HG02884 (cell line): ENCODE data around the gene RGS2.

ENCODE experiments used
- ATAC-seq: cut with Tn5 transposase; IDR thresholded peaks from one replicate; pipeline ENCODE4 v1.9.1; 2021; ENCODE audit warnings: mild to moderate bottlenecking, moderate library complexity; ENCODE audit not compliant: unreplicated experiment

The RGS2 gene

GRCh38 chr1:192826791-192827546 is 18.1 kb downstream of the RGS2 start:
- ATAC-seq: no peak

- ATAC-seq: no peak
Measured at GRCh38 chr1:192830595-192831246, 21.9 kb downstream of the RGS2 start.

DNA sequence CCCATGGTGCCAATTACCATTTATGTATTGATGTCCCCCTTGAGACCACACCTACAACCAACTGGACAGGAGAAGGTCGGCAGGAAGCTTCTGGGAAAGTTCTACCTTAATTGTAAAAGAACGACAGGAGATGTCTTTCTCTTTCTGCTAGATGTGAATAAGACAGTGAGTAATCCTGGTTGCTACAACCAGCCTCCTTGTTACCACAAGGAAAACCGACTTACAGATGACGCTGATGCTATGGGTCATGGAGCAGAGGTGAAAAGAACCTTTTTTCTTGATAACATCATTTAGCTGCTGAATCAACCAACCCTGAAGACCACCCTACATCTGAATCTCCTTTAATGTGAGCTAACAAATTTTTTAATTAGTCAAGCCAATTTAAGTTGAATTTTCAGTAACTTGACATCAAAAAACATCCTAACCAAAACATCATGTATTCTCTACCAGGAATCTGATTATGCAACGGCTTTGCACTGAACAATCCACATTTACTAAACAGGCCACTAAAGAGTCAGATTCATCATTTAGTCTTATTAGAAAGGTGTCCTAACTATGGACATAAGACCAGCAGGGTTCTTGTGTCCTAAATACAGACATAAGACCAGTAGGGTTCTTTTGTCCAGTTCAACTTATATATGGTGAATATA is 23.0 kb downstream of the RGS2 start:
- no peak for ATAC-seq

DNA sequence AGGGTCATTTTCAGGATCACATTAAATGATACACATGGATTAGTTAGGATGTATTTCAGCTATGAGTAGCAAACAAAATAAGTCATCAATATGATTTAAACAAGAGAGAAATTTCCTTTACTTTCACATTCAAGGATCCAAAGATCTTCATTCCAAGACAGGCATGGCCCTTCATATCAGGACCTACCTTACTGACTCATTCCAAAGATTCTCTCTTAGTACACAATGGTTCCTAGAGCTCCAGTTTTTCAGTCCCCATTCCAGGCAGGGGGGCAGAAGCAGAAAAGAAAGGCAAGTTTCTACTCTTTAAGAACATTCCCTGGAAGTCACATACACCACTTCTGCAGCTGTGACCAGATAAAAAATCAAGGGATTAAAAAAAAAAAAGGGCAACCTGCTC is 23.7 kb downstream of the RGS2 start:
- no peak for ATAC-seq

DNA sequence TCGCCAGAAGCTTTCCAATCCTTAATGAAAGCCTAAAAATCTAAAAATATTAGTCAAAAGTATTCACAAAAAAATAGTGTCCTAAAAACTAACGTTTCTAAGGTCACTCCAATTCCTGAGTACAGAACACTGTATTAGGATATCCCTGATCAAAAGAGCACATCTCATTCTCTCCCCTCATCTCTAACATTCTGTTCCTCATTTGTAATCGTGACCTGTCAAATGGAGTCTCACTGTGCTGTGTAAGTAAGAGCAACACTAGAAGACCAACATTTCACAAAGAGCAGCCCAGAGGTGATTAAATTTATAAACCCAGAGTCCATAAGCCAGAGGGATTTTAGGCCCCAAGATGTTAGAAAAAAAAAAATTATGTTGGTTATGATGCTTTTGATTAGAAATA is 26.3 kb downstream of the RGS2 start:
- no peak for ATAC-seq

DNA sequence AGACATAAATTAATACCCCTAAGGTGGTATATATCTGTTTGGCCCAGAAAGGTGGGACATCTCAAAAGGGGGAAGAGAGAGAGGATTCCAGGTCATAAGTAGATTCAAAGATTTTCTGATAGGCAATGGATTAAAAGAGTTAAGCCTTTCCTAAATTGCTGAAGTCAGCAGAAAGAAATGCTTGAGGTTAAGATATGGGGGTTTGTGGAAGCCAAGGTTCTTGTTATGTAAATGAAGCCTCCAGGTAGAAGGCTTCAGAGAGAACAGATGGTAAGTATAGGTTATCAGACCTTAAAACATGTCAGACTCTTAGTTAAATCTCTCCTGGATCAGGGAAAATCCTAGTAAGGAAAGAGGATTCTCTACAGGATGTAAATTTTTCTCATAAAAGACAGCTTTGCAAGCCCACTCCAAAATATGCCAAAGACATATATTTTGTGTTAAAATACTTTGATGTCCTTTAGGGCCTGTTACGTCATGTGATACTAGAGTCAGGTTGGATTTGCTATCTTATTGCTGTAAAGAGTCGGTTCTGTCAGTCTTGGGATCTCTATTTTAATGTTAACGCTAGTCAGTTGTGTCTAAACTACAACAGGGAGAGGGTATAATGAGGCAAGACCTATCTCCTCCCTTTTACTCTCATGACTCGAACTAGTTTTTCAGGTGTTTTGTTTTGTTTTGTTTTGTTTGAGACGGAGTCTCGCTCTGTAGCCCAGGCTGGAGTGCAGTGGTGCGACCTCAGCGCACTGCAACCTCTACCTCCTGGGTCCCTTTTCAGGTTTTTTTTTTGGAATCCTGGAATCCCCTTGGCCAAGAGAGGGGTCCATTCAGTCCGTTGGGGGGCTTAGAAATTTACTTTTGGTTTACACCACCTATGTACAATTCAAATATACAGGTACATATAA is 30.6 kb downstream of the RGS2 start:
- ATAC-seq: no peak

GRCh38 chr1:192844360-192844759 is 35.5 kb downstream of the RGS2 start:
- ATAC-seq: no peak

GRCh38 chr1:192846950-192847349 is 38.1 kb downstream of the RGS2 start:
- no peak for ATAC-seq

DNA sequence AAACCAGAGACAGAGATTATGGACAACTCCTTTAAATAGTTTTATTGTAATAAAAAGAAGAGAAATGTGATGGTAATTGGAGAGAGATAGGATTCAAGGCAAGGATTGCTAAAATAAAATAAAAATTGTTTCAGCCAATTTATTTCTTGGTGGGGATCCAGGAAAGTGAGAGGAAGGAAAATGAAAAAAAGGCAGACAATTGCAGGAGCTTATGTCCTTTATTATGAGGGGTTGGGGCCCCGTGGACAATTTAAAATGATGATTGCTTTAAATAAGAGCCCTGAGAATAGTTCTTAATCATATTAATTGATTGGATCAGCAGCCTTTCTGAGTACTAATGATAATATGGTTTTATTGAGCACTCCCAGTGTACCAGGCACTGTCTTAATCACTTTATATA is 40.2 kb downstream of the RGS2 start:
- no peak for ATAC-seq

- no peak for ATAC-seq
Measured at GRCh38 chr1:192849442-192849841, 40.6 kb downstream of the RGS2 start.

DNA sequence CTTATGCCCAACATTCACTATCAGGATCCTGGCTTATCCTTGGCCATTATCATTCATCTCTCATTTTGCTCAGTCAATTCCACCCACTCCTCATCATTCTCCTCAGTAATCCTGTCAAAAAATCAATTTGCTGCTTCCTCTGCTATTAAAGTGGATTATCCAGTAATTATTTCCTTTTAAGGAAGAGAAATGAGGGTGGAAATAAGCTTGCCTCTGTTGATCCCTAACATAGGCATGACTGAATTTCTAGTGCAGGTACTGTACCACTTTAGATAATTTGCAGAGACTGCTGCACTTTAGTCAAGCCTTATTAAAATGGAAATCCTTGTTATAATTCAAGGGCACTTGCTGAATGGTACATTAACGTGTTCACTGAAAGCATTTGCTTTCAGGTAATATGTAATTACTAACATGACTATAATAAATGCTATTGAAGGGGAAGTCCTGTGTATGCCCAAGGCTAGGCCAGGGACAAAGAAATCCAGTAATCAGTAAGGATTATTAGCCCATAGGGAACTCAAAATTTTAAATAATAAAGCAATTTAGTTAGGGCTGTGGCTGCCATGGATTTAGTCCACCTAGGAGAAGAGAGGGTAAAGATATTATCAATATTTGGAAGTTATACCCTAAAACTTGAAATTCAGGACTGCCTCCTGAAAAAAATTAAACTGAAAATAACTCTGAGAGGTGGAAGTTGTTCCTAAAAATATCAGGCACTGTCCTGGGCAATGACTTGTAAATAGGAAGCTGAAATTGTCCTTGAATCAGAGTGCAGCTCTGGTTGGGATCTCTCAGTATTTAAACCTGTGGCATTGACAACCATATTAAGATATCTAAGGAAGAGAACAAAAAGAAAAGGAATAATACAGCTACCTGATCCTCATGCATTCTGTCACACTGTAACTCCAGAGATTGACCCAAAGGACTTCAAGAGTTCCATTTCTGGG is 43.4 kb downstream of the RGS2 start:
- ATAC-seq: no peak

GRCh38 chr1:192858456-192858855 is 49.6 kb downstream of the RGS2 start:
- ATAC-seq: no peak

GRCh38 chr1:192859808-192860207 is 51.0 kb downstream of the RGS2 start:
- no peak for ATAC-seq

GRCh38 chr1:192860478-192861185 is 51.8 kb downstream of the RGS2 start:
- no peak for ATAC-seq

- ATAC-seq: no peak
Measured at GRCh38 chr1:192861860-192862259, 53.0 kb downstream of the RGS2 start.
